ENCODE results near the gene ST8SIA3.
"Not testable (repeated sequence)": the region's sequence is repeated elsewhere in the genome, so short reads cannot be mapped to it uniquely, and the experiment has no call there.

DNA sequence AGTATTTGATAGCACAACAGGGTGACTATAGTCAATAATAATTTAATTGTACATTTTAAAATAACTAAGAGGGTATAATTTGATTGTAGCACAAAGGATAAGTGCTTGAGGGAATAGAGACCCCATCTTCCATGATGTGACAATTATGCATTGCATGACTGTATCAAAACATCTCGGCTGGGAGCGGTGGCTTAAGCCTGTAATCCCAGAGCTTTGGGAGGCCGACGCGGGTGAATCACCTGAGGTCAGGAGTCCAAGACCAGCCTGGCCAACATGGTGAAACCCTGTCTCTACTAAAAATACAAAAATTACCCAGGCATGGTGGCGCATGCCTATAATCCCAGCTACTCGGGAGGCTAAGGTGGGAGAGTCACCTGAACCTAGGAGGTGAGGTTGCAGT, 44.5 kb downstream of the ST8SIA3 start:
- TF ChIP-seq, protein P1, sequence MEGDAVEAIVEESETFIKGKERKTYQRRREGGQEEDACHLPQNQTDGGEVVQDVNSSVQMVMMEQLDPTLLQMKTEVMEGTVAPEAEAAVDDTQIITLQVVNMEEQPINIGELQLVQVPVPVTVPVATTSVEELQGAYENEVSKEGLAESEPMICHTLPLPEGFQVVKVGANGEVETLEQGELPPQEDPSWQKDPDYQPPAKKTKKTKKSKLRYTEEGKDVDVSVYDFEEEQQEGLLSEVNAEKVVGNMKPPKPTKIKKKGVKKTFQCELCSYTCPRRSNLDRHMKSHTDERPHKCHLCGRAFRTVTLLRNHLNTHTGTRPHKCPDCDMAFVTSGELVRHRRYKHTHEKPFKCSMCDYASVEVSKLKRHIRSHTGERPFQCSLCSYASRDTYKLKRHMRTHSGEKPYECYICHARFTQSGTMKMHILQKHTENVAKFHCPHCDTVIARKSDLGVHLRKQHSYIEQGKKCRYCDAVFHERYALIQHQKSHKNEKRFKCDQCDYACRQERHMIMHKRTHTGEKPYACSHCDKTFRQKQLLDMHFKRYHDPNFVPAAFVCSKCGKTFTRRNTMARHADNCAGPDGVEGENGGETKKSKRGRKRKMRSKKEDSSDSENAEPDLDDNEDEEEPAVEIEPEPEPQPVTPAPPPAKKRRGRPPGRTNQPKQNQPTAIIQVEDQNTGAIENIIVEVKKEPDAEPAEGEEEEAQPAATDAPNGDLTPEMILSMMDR (conservative IDR thresholded peaks at IDR 0.05; ENCODE audit: low read length), result not testable (repeated sequence)
- TF ChIP-seq EZH2phosphoT487 (IDR thresholded peaks at IDR 0.05; ENCODE audit: borderline replicate concordance, low read depth, low read length), result not testable (repeated sequence)

Data from OCI-LY7 (cell line).